ENCODE measurements around the gene HUWE1. TPM values are rescaled to one million over a fixed set of nuclear protein-coding genes. Genes with fewer than 3 reads are reported as not detected.

The HUWE1 gene
- total and polyA plus RNA-seq, 9 of the 15 experiments (the other 6 are each of a cell fraction or from before 2014, with no cell fraction given): 23.9 to 204 (median 65.1) TPM

DNA sequence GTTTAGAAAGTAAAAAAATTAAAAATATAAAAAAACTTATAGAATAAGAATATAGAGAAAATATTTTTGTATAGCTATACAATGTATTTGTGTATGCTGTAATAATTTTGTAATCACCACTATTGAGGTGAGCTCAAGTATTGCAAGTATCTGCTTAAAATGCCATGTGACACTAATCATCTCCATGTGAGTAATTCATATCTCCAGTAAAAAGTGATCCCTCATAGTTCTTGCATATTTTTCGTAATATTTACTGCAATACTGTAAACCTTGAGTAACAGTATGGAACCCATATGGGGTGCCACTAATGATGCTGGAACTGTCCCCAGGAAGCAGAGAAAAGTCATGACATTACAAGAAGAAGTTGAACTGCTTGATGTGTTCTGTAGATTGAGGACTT, 43.2 kb upstream of the HUWE1 start:
- ChIA-PET CTCF (ENCODE audit: low intra/inter-chr PET ratio) (no interaction called here), POLR2A (no interaction called here)
- Histone ChIP-seq H3K9me1 (ENCODE audit: control insufficient read depth, insufficient read depth, low read length) (no peaks in the 10 kb centered on the region), H4K20me1 (replicated peaks; ENCODE audit: control insufficient read depth, insufficient read depth, low read length) (no peaks in the 10 kb centered on the region), H3K4me3 (no peak overlapping the region), H3K4me2 (ENCODE audit: insufficient read depth, low read length) (no peak overlapping the region), H2AFZ (ENCODE audit: low read depth, low read length) (no peak overlapping the region), H3K4me1 (replicated peaks in 1 of 2; ENCODE audit: control insufficient read depth in 2 of 2, insufficient read depth in 2 of 2, low read length in 2 of 2) (no peaks in the 10 kb centered on the region; a peak in 1 of 5 replicates), H3K27me3 (ENCODE audit: control insufficient read depth in 2 of 2, insufficient read depth in 2 of 2, low read length in 2 of 2) (peaks cover 0 to 17% of the 10 kb centered on the region in 2 experiments; a peak in 2 of 5 replicates), H3K27ac (ENCODE audit: extremely low read depth, low read depth, low read length) (no peak overlapping the region), H3K9ac (ENCODE audit: insufficient read depth in 1 of 2, low read depth in 2 of 2, low read length in 2 of 2) (no peak overlapping the region), H3K79me2 (ENCODE audit: control insufficient read depth, insufficient read depth, low read length) (no peaks in the 10 kb centered on the region), H3K9me3 (replicated peaks; ENCODE audit: control insufficient read depth, insufficient read depth, low read depth, low read length) (no peaks in the 10 kb centered on the region), H3K36me3 (ENCODE audit: control insufficient read depth, insufficient read depth, low read length) (no peaks in the 10 kb centered on the region)
- no peak for FAIRE-seq
- in situ Hi-C loops (cut with MboI): no loop called here
- BruUV-seq (replicated peaks): no TSS peak
- WGBS (ENCODE audit: insufficient coverage, low coverage, missing lambda C conversion rate): 0% methylated on average over 1 of the region's 1 CpG
- no peak for DNase-seq (ENCODE audit: extremely low read depth in 1 of 4, low spot score in 3 of 4)
- no peak for ATAC-seq
- TF ChIP-seq STAT5A (IDR thresholded peaks at IDR 0.05; ENCODE audit: borderline replicate concordance, low read length) (no peak), KDM5B (IDR thresholded peaks at IDR 0.05; ENCODE audit: insufficient replicate concordance, low read depth, low read length) (no peak), CHCHD3 (CRISPR knock-in tag; IDR thresholded peaks at IDR 0.05) (no peak), SMAD2 (IDR thresholded peaks at IDR 0.05; ENCODE audit: low read depth, low read length) (no peak), NELFE (IDR thresholded peaks at IDR 0.05; ENCODE audit: insufficient read depth, insufficient read length) (no peak), ZNF644 (tag; IDR thresholded peaks at IDR 0.05; ENCODE audit: low read depth) (no peak), FIP1L1 (IDR thresholded peaks at IDR 0.05; ENCODE audit: low read depth, low read length, poor library complexity, severe bottlenecking) (no peak), FOXA3 (CRISPR knock-in tag; conservative IDR thresholded peaks at IDR 0.05 in 1 of 2, IDR thresholded peaks at IDR 0.05 in 1 of 2) (no peak)
- TF ChIP-seq, protein P1, sequence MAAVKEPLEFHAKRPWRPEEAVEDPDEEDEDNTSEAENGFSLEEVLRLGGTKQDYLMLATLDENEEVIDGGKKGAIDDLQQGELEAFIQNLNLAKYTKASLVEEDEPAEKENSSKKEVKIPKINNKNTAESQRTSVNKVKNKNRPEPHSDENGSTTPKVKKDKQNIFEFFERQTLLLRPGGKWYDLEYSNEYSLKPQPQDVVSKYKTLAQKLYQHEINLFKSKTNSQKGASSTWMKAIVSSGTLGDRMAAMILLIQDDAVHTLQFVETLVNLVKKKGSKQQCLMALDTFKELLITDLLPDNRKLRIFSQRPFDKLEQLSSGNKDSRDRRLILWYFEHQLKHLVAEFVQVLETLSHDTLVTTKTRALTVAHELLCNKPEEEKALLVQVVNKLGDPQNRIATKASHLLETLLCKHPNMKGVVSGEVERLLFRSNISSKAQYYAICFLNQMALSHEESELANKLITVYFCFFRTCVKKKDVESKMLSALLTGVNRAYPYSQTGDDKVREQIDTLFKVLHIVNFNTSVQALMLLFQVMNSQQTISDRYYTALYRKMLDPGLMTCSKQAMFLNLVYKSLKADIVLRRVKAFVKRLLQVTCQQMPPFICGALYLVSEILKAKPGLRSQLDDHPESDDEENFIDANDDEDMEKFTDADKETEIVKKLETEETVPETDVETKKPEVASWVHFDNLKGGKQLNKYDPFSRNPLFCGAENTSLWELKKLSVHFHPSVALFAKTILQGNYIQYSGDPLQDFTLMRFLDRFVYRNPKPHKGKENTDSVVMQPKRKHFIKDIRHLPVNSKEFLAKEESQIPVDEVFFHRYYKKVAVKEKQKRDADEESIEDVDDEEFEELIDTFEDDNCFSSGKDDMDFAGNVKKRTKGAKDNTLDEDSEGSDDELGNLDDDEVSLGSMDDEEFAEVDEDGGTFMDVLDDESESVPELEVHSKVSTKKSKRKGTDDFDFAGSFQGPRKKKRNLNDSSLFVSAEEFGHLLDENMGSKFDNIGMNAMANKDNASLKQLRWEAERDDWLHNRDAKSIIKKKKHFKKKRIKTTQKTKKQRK (IDR thresholded peaks at IDR 0.05; ENCODE audit: borderline replicate concordance, low read depth, low read length): no peak
- intact Hi-C loops (cut with micrococcal nuclease): no loop called here

Measured in K562 (cell line).